SK-N-SH (cell line): ENCODE results near the gene MYO10. TPM values are rescaled to one million over a fixed set of nuclear protein-coding genes. Genes with fewer than 3 reads are reported as not detected.

Experiments used
- CTCF ChIA-PET: fragments of 300-600, 350-600 bp; formaldehyde crosslinking; extraction: SDS; loops from one replicate; lab custom pipeline; 2021; lab: Yijun Ruan, JAX
- POLR2A ChIA-PET: fragments of 350-600 bp; sonication (Branson Sonifier 250); formaldehyde crosslinking; extraction: SDS; loops from one replicate; lab custom pipeline; 2020; ENCODE audit warnings: antibody characterized with exemption, inconsistent platforms; lab: Yijun Ruan, JAX
- DNase-seq: peaks from one replicate; pipeline ENCODE4 v3.0.0; 2012
- H2AFZ ChIP-seq: fragments of 200-600 bp; sonication (generic); 2 replicates; pipeline ENCODE4 v1.8.1; 2016; ENCODE audit warnings: antibody characterized with exemption, mild to moderate bottlenecking, low read depth
- H3F3A ChIP-seq: fragments of 200-600 bp; sonication (generic); replicated peaks from 2 replicates; pipeline ENCODE3; 2016; ENCODE audit warnings: antibody characterized with exemption, mild to moderate bottlenecking; ENCODE audit not compliant: insufficient read depth
- H3K27ac ChIP-seq, 2 experiments: fragments of 200-500 bp in 1 of 2; fragments of 200-600 bp in 1 of 2; sonication (Bioruptor generic) in 1 of 2; sonication (generic), shearing (Covaris generic) in 1 of 2; 2 replicates each; pipeline versions ENCODE4 v1.5.1 to v1.6.1; 2014 to 2016; ENCODE audit warnings: low read depth in 2 of 2, inconsistent platforms in 1 of 2, low read length in 1 of 2, mild to moderate bottlenecking in 1 of 2, mixed read lengths in 1 of 2
- H3K27me3 ChIP-seq: fragments of 200-600 bp; sonication (generic), shearing (Covaris generic); 2 replicates; pipeline ENCODE4 v1.6.1; 2016; ENCODE audit warnings: mixed run types; ENCODE audit not compliant: insufficient read depth
- H3K36me3 ChIP-seq, 2 experiments: fragments of 200-500 bp in 1 of 2; fragments of 200-600 bp in 1 of 2; sonication (Bioruptor generic) in 1 of 2; sonication (generic) in 1 of 2; replicated peaks in 1 of 2; 2 replicates each; pipeline versions ENCODE3 to v1.5.1; 2014 to 2016; ENCODE audit warnings: low read length in 1 of 2, mild to moderate bottlenecking in 1 of 2; ENCODE audit not compliant: insufficient read depth in 2 of 2, control insufficient read depth in 1 of 2
- H3K4me1 ChIP-seq, 2 experiments: fragments of 200-500 bp in 1 of 2; fragments of 200-600 bp in 1 of 2; sonication (Bioruptor generic) in 1 of 2; sonication (generic), shearing (Covaris generic) in 1 of 2; 2 replicates each; pipeline versions ENCODE4 v1.5.1 to v1.6.1; 2014 to 2016; ENCODE audit warnings: low read depth in 1 of 2, low read length in 1 of 2, mixed run types in 1 of 2; ENCODE audit not compliant: insufficient read depth in 2 of 2, control insufficient read depth in 1 of 2
- H3K4me2 ChIP-seq: fragments of 200-600 bp; sonication (generic), shearing (Covaris generic); 2 replicates; pipeline ENCODE4 v1.6.1; 2017; ENCODE audit warnings: mixed run types
- H3K4me3 ChIP-seq, 2 experiments: fragments of 200-500 bp in 1 of 2; fragments of 200-600 bp in 1 of 2; sonication (Bioruptor generic) in 1 of 2; sonication (generic), shearing (Covaris generic) in 1 of 2; 2 replicates each; pipeline versions ENCODE4 v1.5.1 to v1.8.1; 2014 to 2016; ENCODE audit warnings: low read depth in 2 of 2, inconsistent platforms in 1 of 2, low read length in 1 of 2, mild to moderate bottlenecking in 1 of 2, mixed read lengths in 1 of 2, moderate library complexity in 1 of 2
- H3K79me2 ChIP-seq: fragments of 200-600 bp; sonication (generic); 2 replicates; pipeline ENCODE4 v1.8.1; 2017; ENCODE audit warnings: mild to moderate bottlenecking; ENCODE audit not compliant: insufficient read depth
- H3K9ac ChIP-seq: fragments of 200-600 bp; sonication (generic); 2 replicates; pipeline ENCODE4 v1.6.1; 2017; ENCODE audit warnings: mixed run types
- H3K9me2 ChIP-seq: fragments of 200-600 bp; sonication (generic); 2 replicates; pipeline ENCODE4 v1.6.1; 2017; ENCODE audit warnings: mixed run types
- H3K9me3 ChIP-seq: fragments of 200-600 bp; sonication (generic); 2 replicates; pipeline ENCODE4 v1.6.1; 2017; ENCODE audit warnings: mixed run types, mild to moderate bottlenecking, moderate library complexity
- H4K20me1 ChIP-seq: fragments of 200-600 bp; sonication (generic); 2 replicates; pipeline ENCODE4 v1.6.1; 2017; ENCODE audit warnings: mild to moderate bottlenecking, mixed run types; ENCODE audit not compliant: insufficient read depth
- CHD2 ChIP-seq: fragments of 150-350 bp; IDR thresholded peaks from 2 replicates; pipeline ENCODE4 v1.6.1; 2018; ENCODE audit warnings: low read length; ENCODE audit not compliant: partially characterized antibody
- FOSL2 ChIP-seq: IDR thresholded peaks from 2 replicates; pipeline ENCODE4 v1.4.0; 2012; ENCODE audit warnings: low read depth, mild to moderate bottlenecking, moderate library complexity, borderline replicate concordance
- FOXM1 ChIP-seq: IDR thresholded peaks from 2 replicates; pipeline ENCODE4 v1.4.0; 2012; ENCODE audit warnings: low read depth, mild to moderate bottlenecking
- GATA2 ChIP-seq: sonication (generic); formaldehyde crosslinking; IDR thresholded peaks from 2 replicates; pipeline ENCODE4 v1.5.0; 2020; ENCODE audit warnings: mild to moderate bottlenecking, missing genetic modification reagents
- JUND ChIP-seq: IDR thresholded peaks from 2 replicates; pipeline ENCODE4 v1.4.0; 2012
- NFIC ChIP-seq: IDR thresholded peaks from 2 replicates; pipeline ENCODE4 v1.4.0; 2012; ENCODE audit warnings: borderline replicate concordance
- NRF1 ChIP-seq: IDR thresholded peaks from 2 replicates; pipeline ENCODE4 v1.6.1; 2012; ENCODE audit warnings: low read depth, mild to moderate bottlenecking, low read length
- POLR2AphosphoS5 ChIP-seq: IDR thresholded peaks from 2 replicates; pipeline ENCODE4 v1.6.1; 2012; ENCODE audit warnings: low read depth, low read length
- RCOR1 ChIP-seq: fragments of 150-350 bp; IDR thresholded peaks from 2 replicates; pipeline ENCODE4 v1.6.1; 2017; ENCODE audit warnings: antibody characterized with exemption, low read length
- RFX5 ChIP-seq: IDR thresholded peaks from 2 replicates; pipeline ENCODE4 v1.6.1; 2012; ENCODE audit warnings: mild to moderate bottlenecking, improper control_type of control experiment, low read length
- SIN3A ChIP-seq: IDR thresholded peaks from 2 replicates; pipeline ENCODE4 v1.6.1; 2012; ENCODE audit warnings: low read depth, mild to moderate bottlenecking, low read length, moderate library complexity, borderline replicate concordance
- SMC3 ChIP-seq: IDR thresholded peaks from 2 replicates; pipeline ENCODE4 v1.6.1; 2012; ENCODE audit warnings: low read depth, low read length, improper control_type of control experiment
- TAF1 ChIP-seq: IDR thresholded peaks from 2 replicates; pipeline ENCODE4 v1.6.1; 2012; ENCODE audit warnings: low read depth, mild to moderate bottlenecking, low read length, moderate library complexity, borderline replicate concordance
- TEAD4 ChIP-seq: IDR thresholded peaks from 2 replicates; pipeline ENCODE4 v1.4.0; 2012; ENCODE audit warnings: mild to moderate bottlenecking, borderline replicate concordance; ENCODE audit not compliant: insufficient read depth
- YY1 ChIP-seq: IDR thresholded peaks from 2 replicates; pipeline ENCODE4 v1.4.0; 2012; ENCODE audit warnings: low read depth, mild to moderate bottlenecking
- WGBS: methylation state at CpG from one replicate; pipeline ENCODE4 v1.1.6; 2017; ENCODE audit warnings: low lambda C conversion rate; 5-methylcytosine and 5-hydroxymethylcytosine counted together
- polyA plus RNA-seq, 3 experiments: library from polyadenylated mRNA; depleted of rRNA; stranded (reverse); fragments of >200 nt; gene quantifications; 2 replicates each; pipeline ENCODE4 v1.2.3, GENCODE V29; 2012
- TF ChIP-seq, protein P1 (sequence below): fragments of 200-600 bp; sonication (generic); IDR thresholded peaks from 2 replicates; pipeline ENCODE4 v1.6.1; 2017; ENCODE audit warnings: antibody characterized with exemption, mild to moderate bottlenecking, moderate library complexity
- TF ChIP-seq, protein P2 (sequence below): IDR thresholded peaks from 2 replicates; pipeline ENCODE4 v1.6.1; 2012; ENCODE audit warnings: mild to moderate bottlenecking, low read depth, low read length, moderate library complexity
- TF ChIP-seq, protein P3 (sequence below): IDR thresholded peaks from 2 replicates; pipeline ENCODE4 v1.4.0; 2012; ENCODE audit warnings: low read depth, borderline replicate concordance

Gene MYO10
- polyA plus RNA-seq, 1 of the 3 experiments (the other 2 are of a cell fraction), result 8.1 TPM

DNA sequence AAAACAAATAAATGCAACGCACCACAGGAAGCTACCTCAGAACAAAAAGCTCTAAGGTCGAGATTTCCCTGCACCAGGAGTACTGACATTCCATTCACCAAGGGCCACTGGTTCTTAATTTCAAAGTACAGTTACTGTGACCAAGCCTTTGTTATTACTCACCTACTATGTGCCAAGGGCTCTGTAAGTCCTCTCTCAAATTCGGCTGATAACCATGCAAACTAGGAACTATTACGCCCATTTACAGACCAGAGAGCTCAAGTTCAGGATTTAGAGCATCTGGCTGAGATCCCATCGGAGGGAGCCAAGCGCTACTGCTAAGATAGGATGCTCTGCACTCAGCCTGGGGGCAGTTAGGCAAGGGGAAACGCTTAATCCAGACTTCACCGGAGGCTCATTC lies 5.6 kb downstream of the MYO10 start:
- H4K20me1 ChIP-seq, result peaks cover 91% of the 10 kb centered on the region
- no peak overlapping the region for H3K9ac ChIP-seq
- WGBS, result 94% methylated on average over 6 of the region's 8 CpGs
- H3K4me3 ChIP-seq, result no peak overlapping the region
- no peak overlapping the region; the same call in 1 of the 2 replicates for H3K4me2 ChIP-seq
- no peaks in the 10 kb centered on the region for H3K27me3 ChIP-seq
- no peaks in the 10 kb centered on the region for H3K9me2 ChIP-seq
- H3K4me1 ChIP-seq, result peaks cover 8 to 21% of the 10 kb centered on the region in 2 experiments; a peak in 3 of 4 replicates
- peaks cover 9% of the 10 kb centered on the region for H3F3A ChIP-seq
- peaks cover 100% of the 10 kb centered on the region for H3K79me2 ChIP-seq
- no peak for DNase-seq
- H3K36me3 ChIP-seq, result peaks cover 0 to 9% of the 10 kb centered on the region in 2 experiments
- ChIA-PET CTCF (interaction anchor here (0.5 to 1.2 kb wide), 4 partner anchors 67 to 259 kb away, joined by 3 to 4 read pairs (median 3); no protein-coding TSS in a partner anchor), POLR2A (no interaction called here)
- TF ChIP-seq TEAD4, result no peak
- no peak for TF ChIP-seq TAF1
- TF ChIP-seq NFIC, result no peak
- TF ChIP-seq, protein P1, sequence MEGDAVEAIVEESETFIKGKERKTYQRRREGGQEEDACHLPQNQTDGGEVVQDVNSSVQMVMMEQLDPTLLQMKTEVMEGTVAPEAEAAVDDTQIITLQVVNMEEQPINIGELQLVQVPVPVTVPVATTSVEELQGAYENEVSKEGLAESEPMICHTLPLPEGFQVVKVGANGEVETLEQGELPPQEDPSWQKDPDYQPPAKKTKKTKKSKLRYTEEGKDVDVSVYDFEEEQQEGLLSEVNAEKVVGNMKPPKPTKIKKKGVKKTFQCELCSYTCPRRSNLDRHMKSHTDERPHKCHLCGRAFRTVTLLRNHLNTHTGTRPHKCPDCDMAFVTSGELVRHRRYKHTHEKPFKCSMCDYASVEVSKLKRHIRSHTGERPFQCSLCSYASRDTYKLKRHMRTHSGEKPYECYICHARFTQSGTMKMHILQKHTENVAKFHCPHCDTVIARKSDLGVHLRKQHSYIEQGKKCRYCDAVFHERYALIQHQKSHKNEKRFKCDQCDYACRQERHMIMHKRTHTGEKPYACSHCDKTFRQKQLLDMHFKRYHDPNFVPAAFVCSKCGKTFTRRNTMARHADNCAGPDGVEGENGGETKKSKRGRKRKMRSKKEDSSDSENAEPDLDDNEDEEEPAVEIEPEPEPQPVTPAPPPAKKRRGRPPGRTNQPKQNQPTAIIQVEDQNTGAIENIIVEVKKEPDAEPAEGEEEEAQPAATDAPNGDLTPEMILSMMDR, result no peak
- TF ChIP-seq SMC3, result no peak
- no peak for TF ChIP-seq RFX5
- TF ChIP-seq, protein P2, sequence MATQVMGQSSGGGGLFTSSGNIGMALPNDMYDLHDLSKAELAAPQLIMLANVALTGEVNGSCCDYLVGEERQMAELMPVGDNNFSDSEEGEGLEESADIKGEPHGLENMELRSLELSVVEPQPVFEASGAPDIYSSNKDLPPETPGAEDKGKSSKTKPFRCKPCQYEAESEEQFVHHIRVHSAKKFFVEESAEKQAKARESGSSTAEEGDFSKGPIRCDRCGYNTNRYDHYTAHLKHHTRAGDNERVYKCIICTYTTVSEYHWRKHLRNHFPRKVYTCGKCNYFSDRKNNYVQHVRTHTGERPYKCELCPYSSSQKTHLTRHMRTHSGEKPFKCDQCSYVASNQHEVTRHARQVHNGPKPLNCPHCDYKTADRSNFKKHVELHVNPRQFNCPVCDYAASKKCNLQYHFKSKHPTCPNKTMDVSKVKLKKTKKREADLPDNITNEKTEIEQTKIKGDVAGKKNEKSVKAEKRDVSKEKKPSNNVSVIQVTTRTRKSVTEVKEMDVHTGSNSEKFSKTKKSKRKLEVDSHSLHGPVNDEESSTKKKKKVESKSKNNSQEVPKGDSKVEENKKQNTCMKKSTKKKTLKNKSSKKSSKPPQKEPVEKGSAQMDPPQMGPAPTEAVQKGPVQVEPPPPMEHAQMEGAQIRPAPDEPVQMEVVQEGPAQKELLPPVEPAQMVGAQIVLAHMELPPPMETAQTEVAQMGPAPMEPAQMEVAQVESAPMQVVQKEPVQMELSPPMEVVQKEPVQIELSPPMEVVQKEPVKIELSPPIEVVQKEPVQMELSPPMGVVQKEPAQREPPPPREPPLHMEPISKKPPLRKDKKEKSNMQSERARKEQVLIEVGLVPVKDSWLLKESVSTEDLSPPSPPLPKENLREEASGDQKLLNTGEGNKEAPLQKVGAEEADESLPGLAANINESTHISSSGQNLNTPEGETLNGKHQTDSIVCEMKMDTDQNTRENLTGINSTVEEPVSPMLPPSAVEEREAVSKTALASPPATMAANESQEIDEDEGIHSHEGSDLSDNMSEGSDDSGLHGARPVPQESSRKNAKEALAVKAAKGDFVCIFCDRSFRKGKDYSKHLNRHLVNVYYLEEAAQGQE, result no peak
- TF ChIP-seq, protein P3, sequence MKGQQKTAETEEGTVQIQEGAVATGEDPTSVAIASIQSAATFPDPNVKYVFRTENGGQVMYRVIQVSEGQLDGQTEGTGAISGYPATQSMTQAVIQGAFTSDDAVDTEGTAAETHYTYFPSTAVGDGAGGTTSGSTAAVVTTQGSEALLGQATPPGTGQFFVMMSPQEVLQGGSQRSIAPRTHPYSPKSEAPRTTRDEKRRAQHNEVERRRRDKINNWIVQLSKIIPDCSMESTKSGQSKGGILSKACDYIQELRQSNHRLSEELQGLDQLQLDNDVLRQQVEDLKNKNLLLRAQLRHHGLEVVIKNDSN, result no peak
- TF ChIP-seq SIN3A, result no peak
- TF ChIP-seq RCOR1, result no peak
- no peak for TF ChIP-seq YY1
- no peak for TF ChIP-seq FOXM1
- no peak for TF ChIP-seq GATA2 (CRISPR knock-in tag)
- no peak for TF ChIP-seq POLR2AphosphoS5
- TF ChIP-seq CHD2, result no peak
- no peak for TF ChIP-seq JUND
- TF ChIP-seq NRF1, result no peak
- no peak for TF ChIP-seq FOSL2
- no peak overlapping the region for H3K27ac ChIP-seq
- no peaks in the 10 kb centered on the region for H3K9me3 ChIP-seq
- no peak overlapping the region for H2AFZ ChIP-seq
